Measurements from ENCODE around the gene TM4SF4. TPM values are rescaled to one million over a fixed set of nuclear protein-coding genes. Genes with fewer than 3 reads are reported as not detected.

TM4SF4 gene
- total RNA-seq, 1 experiment from 2014 or later: not detected

DNA sequence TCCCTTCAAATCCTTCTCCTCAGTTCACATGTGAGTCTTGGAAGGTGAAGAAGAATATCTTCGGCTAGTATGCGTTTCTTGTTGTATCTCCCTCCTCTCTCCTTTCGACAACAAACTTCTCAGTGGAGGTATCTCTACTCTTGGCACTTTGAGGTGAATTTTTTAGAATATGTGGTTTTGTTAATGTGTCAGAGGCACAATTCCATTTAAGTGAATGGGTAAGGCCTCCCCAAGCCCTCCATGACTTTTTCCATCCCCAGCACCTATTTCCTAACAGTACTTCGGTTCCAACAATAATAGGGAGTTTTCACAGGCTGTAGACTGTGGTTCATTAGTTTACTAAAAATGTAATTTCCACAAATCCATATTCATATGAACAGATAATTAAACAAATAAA lies 74.2 kb downstream of the TM4SF4 start:
- no peak for DNase-seq (ENCODE audit: low read depth)

DNA sequence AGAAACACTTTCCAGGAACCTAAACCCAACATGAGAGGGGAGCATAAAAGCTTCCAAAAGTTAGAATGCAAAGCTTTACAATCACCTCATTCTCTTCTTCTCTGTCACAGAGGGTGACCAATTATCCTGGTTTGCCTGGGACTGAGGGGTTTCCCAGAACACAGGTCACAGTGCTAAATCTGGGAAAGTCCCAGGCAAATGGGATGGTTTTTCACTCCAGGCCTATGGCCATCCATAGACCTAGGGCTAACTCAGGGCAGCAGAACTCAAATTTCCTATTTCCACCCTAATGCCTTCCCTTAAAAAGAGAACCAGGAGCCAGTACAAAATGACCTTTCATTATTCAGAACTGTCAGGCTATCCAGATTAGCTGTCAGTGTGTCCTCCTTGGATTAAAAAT lies 77.0 kb downstream of the TM4SF4 start:
- DNase-seq (ENCODE audit: low read depth): no peak

GRCh38 chr3:149552700-149553099 lies 78.2 kb downstream of the TM4SF4 start:
- no peak for DNase-seq (ENCODE audit: low read depth)

Other genes with a start within 250 kb of the TM4SF4 start
- gene TM4SF18, start 141.1 kb upstream of the TM4SF4 start, total RNA-seq (2014; rRNA removed; shearing (Covaris generic)): 19.7 and 25.4 TPM in 2 replicates
- gene TM4SF1, start 97.0 kb upstream of the TM4SF4 start, total RNA-seq (2014; rRNA removed; shearing (Covaris generic)): 188 and 207 TPM in 2 replicates
- 25.0 and 36.4 TPM in 2 replicates for gene WWTR1, start 183.3 kb downstream of the TM4SF4 start, total RNA-seq (2014; rRNA removed; shearing (Covaris generic))

All from M059J (cell line).